T-helper 1 cell (primary cell): Measurements from ENCODE around the gene BDP1.
"Not testable (repeated sequence)": the region's sequence is repeated elsewhere in the genome, so short reads cannot be mapped to it uniquely, and the experiment has no call there.

Experiments used
- DNase-seq, 5 donors: peaks; one replicate each; pipeline ENCODE4 v3.0.0-alpha.2; 2012 to 2020

BDP1 gene

GRCh38 chr5:71460693-71461092 lies 5.2 kb downstream of the BDP1 start:
- no peak for DNase-seq

- DNase-seq = no peak
Observed at GRCh38 chr5:71461360-71461759, 5.9 kb downstream of the BDP1 start.

- DNase-seq = no peak
Observed at GRCh38 chr5:71471193-71471592, 15.7 kb downstream of the BDP1 start.

GRCh38 chr5:71475788-71476384 lies 20.4 kb downstream of the BDP1 start:
- peak in 1 of 5 donors; percentile 5 for DNase-seq

GRCh38 chr5:71481441-71481840 lies 26.0 kb downstream of the BDP1 start:
- DNase-seq = no peak

- DNase-seq = no peak
Observed at GRCh38 chr5:71482132-71482531, 26.7 kb downstream of the BDP1 start.

- no peak for DNase-seq
Observed at GRCh38 chr5:71483355-71483754, 27.9 kb downstream of the BDP1 start.

- DNase-seq = no peak
Observed at GRCh38 chr5:71492817-71493615, 37.6 kb downstream of the BDP1 start.

GRCh38 chr5:71494202-71494601 lies 38.8 kb downstream of the BDP1 start:
- DNase-seq = not testable (repeated sequence)

- DNase-seq = not testable (repeated sequence)
Observed at GRCh38 chr5:71498756-71499155, 43.3 kb downstream of the BDP1 start.

GRCh38 chr5:71503536-71503935 lies 48.1 kb downstream of the BDP1 start:
- DNase-seq = no peak

GRCh38 chr5:71522151-71522550 lies 66.7 kb downstream of the BDP1 start:
- no peak for DNase-seq

- not testable (repeated sequence) for DNase-seq
Observed at GRCh38 chr5:71525611-71526010, 70.2 kb downstream of the BDP1 start.

- no peak for DNase-seq
Observed at GRCh38 chr5:71528206-71528605, 72.8 kb downstream of the BDP1 start.

GRCh38 chr5:71529682-71530081 lies 74.2 kb downstream of the BDP1 start:
- DNase-seq = no peak

- DNase-seq = no peak
Observed at GRCh38 chr5:71533142-71533541, 77.7 kb downstream of the BDP1 start.

GRCh38 chr5:71533615-71534014 lies 78.2 kb downstream of the BDP1 start:
- DNase-seq = peak in 1 of 5 donors; percentile 66

- DNase-seq = no peak
Observed at GRCh38 chr5:71537687-71538086, 82.2 kb downstream of the BDP1 start.

GRCh38 chr5:71550885-71551284 lies 95.4 kb downstream of the BDP1 start:
- DNase-seq = not testable (repeated sequence)

GRCh38 chr5:71551582-71551981 lies 96.1 kb downstream of the BDP1 start:
- not testable (repeated sequence) for DNase-seq

- DNase-seq = not testable (repeated sequence)
Observed at GRCh38 chr5:71552026-71552749, 96.7 kb downstream of the BDP1 start.

GRCh38 chr5:71563161-71563560 lies 107.7 kb downstream of the BDP1 start:
- no peak for DNase-seq

- no peak for DNase-seq
Observed at GRCh38 chr5:71564895-71565294, 109.4 kb downstream of the BDP1 start.
